Fibroblast of lung (primary cell): Measurements from ENCODE around the gene PDE5A. TPM values are rescaled to one million over a fixed set of nuclear protein-coding genes. Genes with fewer than 3 reads are reported as not detected.

ENCODE experiments used
- DNase-seq, 2 donors: peaks; one replicate each; pipeline versions ENCODE4 v3.0.0 to v3.0.0-alpha.2; 2010; ENCODE audit warnings: low read depth in 2 of 2
- H2AFZ ChIP-seq: 2 replicates; pipeline ENCODE4 v1.5.1; 2012; ENCODE audit warnings: low read length, control low read depth, inconsistent platforms
- H3K27ac ChIP-seq: 2 replicates; pipeline ENCODE4 v1.5.1; 2011; ENCODE audit warnings: low read length, control low read depth; ENCODE audit not compliant: insufficient read depth
- H3K27me3 ChIP-seq: 2 replicates; pipeline ENCODE4 v1.5.1; 2011; ENCODE audit warnings: mild to moderate bottlenecking, low read length; ENCODE audit not compliant: control insufficient read depth, insufficient read depth
- H3K36me3 ChIP-seq: 2 replicates; pipeline ENCODE4 v1.5.1; 2011; ENCODE audit warnings: low read length; ENCODE audit not compliant: control insufficient read depth, insufficient read depth
- H3K4me1 ChIP-seq: 2 replicates; pipeline ENCODE4 v1.5.1; 2011; ENCODE audit warnings: low read length; ENCODE audit not compliant: control insufficient read depth, insufficient read depth; ENCODE audit errors: extremely low read depth
- H3K4me2 ChIP-seq: 2 replicates; pipeline ENCODE4 v1.5.1; 2011; ENCODE audit warnings: low read length, control low read depth; ENCODE audit not compliant: insufficient read depth; ENCODE audit errors: extremely low read depth
- H3K4me3 ChIP-seq, 4 experiments: fragments of 200-600 bp in 1 of 4; sonication (generic) in 1 of 4; replicated peaks in 1 of 4; 2 replicates each; pipeline ENCODE4 v1.5.1; 2011 to 2016; ENCODE audit warnings: low read length in 4 of 4, low read depth in 3 of 4, mild to moderate bottlenecking in 3 of 4, control low read depth in 2 of 4, inconsistent platforms in 1 of 4, mixed read lengths in 1 of 4; ENCODE audit not compliant: insufficient read depth in 1 of 4; ENCODE audit errors: control extremely low read depth in 1 of 4
- H3K79me2 ChIP-seq: 2 replicates; pipeline ENCODE4 v1.5.1; 2012; ENCODE audit warnings: mild to moderate bottlenecking, low read length, inconsistent platforms; ENCODE audit not compliant: control insufficient read depth, insufficient read depth
- H3K9ac ChIP-seq: 2 replicates; pipeline ENCODE4 v1.5.1; 2011; ENCODE audit warnings: mild to moderate bottlenecking, low read length, control low read depth; ENCODE audit not compliant: insufficient read depth
- H3K9me3 ChIP-seq: 2 replicates; pipeline ENCODE4 v1.5.1; 2012; ENCODE audit warnings: low read depth, low read length; ENCODE audit not compliant: control insufficient read depth, insufficient read depth
- H4K20me1 ChIP-seq: 2 replicates; pipeline ENCODE4 v1.5.1; 2011; ENCODE audit warnings: low read length; ENCODE audit not compliant: control insufficient read depth, insufficient read depth; ENCODE audit errors: extremely low read depth
- EZH2 ChIP-seq: IDR thresholded peaks from 2 replicates; pipeline ENCODE4 v1.5.1; 2012; ENCODE audit warnings: low read length, control low read depth, mild to moderate bottlenecking; ENCODE audit errors: missing control alignments
- polyA plus RNA-seq, 2 donors: library from polyadenylated mRNA; depleted of rRNA in 1 of 2; stranded (reverse) in 1 of 2; unstranded in 1 of 2; fragments of >200 nt; gene quantifications; 2 replicates each; pipeline ENCODE4 v1.2.1, GENCODE V29; 2011 to 2012; ENCODE audit warnings: missing spikeins in 1 of 2
- total RNA-seq: library from RNA; depleted of rRNA; stranded (reverse); fragments of >200 nt; gene quantifications from 2 replicates; pipeline ENCODE4 v1.2.1, GENCODE V29; 2014
- TF ChIP-seq, protein P1 (sequence below), 2 donors: IDR thresholded peaks in 1 of 2; conservative IDR thresholded peaks in 1 of 2; 1 replicate in 1 of 2; 2 replicates in 1 of 2; pipeline ENCODE4 v1.5.1; 2011 to 2012; ENCODE audit warnings: low read length in 2 of 2, control low read depth in 1 of 2, inconsistent platforms in 1 of 2, low read depth in 1 of 2, mild to moderate bottlenecking in 1 of 2

Gene PDE5A
- total and polyA plus RNA-seq, 2 donors (not counting 1 experiment from before 2014, with no cell fraction given) = 197 to 832 TPM

DNA sequence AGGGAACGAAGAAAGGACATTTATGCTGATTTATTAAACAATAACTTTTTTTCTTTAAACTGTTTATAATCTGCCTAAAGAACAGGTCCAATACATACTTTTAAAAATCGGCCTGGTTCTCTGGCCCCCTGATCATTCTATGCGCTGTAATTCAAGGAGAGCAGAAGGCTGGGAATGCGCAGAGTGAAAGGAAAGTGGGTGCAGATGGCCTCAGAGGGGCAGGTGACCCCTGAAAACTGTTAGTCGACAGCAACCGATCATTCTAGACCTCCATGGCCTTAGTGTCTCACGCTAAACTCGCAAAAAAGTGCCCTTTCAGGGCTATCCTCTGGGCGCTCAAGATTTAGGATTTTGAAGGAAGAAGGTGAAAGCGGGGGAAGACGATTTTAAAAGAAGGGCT is 2.2 kb downstream of the PDE5A start:
- Histone ChIP-seq H3K4me2 (peak overlapping the region; percentile 3), H3K27ac (peak overlapping the region; percentile 85), H3K4me1 (peaks cover 5% of the 10 kb centered on the region), H3K36me3 (peaks cover 2% of the 10 kb centered on the region), H3K9ac (peak overlapping the region; percentile 64), H3K79me2 (peaks cover 72% of the 10 kb centered on the region), H3K27me3 (no peaks in the 10 kb centered on the region), H3K4me3 (peak overlapping the region; percentile 96 to 100 (median 98)), H4K20me1 (peaks cover 2% of the 10 kb centered on the region), H3K9me3 (no peaks in the 10 kb centered on the region), H2AFZ (no peak overlapping the region)
- TF ChIP-seq, protein P1, sequence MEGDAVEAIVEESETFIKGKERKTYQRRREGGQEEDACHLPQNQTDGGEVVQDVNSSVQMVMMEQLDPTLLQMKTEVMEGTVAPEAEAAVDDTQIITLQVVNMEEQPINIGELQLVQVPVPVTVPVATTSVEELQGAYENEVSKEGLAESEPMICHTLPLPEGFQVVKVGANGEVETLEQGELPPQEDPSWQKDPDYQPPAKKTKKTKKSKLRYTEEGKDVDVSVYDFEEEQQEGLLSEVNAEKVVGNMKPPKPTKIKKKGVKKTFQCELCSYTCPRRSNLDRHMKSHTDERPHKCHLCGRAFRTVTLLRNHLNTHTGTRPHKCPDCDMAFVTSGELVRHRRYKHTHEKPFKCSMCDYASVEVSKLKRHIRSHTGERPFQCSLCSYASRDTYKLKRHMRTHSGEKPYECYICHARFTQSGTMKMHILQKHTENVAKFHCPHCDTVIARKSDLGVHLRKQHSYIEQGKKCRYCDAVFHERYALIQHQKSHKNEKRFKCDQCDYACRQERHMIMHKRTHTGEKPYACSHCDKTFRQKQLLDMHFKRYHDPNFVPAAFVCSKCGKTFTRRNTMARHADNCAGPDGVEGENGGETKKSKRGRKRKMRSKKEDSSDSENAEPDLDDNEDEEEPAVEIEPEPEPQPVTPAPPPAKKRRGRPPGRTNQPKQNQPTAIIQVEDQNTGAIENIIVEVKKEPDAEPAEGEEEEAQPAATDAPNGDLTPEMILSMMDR (conservative IDR thresholded peaks at IDR 0.05 in 1 of 2, IDR thresholded peaks at IDR 0.05 in 1 of 2; ENCODE audit: low read depth in 1 of 2, low read length in 2 of 2) = no peak
- DNase-seq = no peak

DNA sequence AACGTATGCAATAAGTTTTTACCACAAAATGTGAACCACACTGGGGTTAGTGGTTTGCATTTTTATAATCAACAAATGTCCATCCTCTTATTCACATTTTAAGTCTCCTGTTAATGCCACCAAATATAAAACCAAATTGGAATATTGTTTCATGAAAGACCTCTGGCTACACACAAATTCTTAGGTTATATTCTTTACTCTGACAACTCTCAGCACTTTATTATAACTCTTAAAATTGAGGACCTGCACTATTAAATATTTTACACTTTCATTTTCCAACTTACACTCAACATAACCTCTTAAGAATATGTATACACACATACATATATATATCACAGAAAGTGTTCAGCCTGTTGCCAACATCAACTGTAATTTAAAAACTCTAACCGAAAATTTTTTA is 2.8 kb downstream of the PDE5A start:
- Histone ChIP-seq H4K20me1 (peaks cover 2% of the 10 kb centered on the region), H3K27ac (peak overlapping the region; percentile 85), H2AFZ (no peak overlapping the region), H3K36me3 (peaks cover 6% of the 10 kb centered on the region), H3K9me3 (no peaks in the 10 kb centered on the region), H3K27me3 (no peaks in the 10 kb centered on the region), H3K9ac (peak overlapping the region; percentile 64), H3K4me3 (peak overlapping the region; percentile 96 to 100 (median 98)), H3K79me2 (peaks cover 78% of the 10 kb centered on the region), H3K4me1 (peaks cover 5% of the 10 kb centered on the region), H3K4me2 (peak overlapping the region; percentile 96)
- TF ChIP-seq, protein P1 (conservative IDR thresholded peaks at IDR 0.05 in 1 of 2, IDR thresholded peaks at IDR 0.05 in 1 of 2; ENCODE audit: low read depth in 1 of 2, low read length in 2 of 2) = no peak
- no peak for TF ChIP-seq EZH2
- no peak for DNase-seq

DNA sequence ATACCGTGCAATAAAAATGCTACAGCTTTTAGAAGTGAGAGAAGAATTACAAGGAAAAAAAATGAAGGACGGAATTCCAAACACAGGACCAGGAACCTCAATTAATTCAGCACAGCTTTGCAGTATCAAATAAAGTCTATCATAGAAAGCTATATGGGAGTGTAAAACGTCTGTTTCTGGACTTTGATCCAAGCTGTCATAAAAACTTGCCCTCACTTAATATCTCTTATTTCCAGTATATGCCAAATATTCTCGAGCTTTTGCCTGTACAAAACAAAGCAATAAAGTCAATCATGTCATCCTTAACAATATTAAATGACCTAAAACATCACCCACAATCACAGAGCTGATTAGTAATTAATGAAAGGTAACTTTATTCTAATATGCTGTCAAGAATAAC is 4.2 kb downstream of the PDE5A start:
- Histone ChIP-seq H3K4me1 (peaks cover 3% of the 10 kb centered on the region), H3K79me2 (peaks cover 92% of the 10 kb centered on the region), H4K20me1 (peaks cover 2% of the 10 kb centered on the region), H3K36me3 (peaks cover 6% of the 10 kb centered on the region), H3K9me3 (no peaks in the 10 kb centered on the region), H2AFZ (no peak overlapping the region), H3K4me3 (peak overlapping the region; percentile 96 to 100 (median 98)), H3K4me2 (peak overlapping the region; percentile 96), H3K9ac (peak overlapping the region; percentile 32), H3K27me3 (no peaks in the 10 kb centered on the region), H3K27ac (peak overlapping the region; percentile 32)
- TF ChIP-seq, protein P1 (conservative IDR thresholded peaks at IDR 0.05 in 1 of 2, IDR thresholded peaks at IDR 0.05 in 1 of 2; ENCODE audit: low read depth in 1 of 2, low read length in 2 of 2) = no peak
- no peak for TF ChIP-seq EZH2
- DNase-seq = no peak
